Keratinocyte (primary cell): ENCODE results near the gene TSPAN18. TPM values are rescaled to one million over a fixed set of nuclear protein-coding genes. Genes with fewer than 3 reads are reported as not detected.

Experiments used
- DNase-seq: peaks from one replicate; pipeline ENCODE4 v3.0.0-alpha.2; 2011; ENCODE audit warnings: low read depth, missing footprints, low spot score
- FAIRE-seq: peaks from 2 replicates; lab custom pipeline; 2011; peaks lifted over from hg19 to GRCh38; lab: Jason Lieb, UNC
- H2AFZ ChIP-seq: 2 replicates; pipeline ENCODE4 v1.6.0; 2012; ENCODE audit warnings: low read length, control low read depth, inconsistent platforms; ENCODE audit not compliant: control insufficient read depth
- H3K27ac ChIP-seq: 2 replicates; pipeline ENCODE4 v1.5.1; 2011; ENCODE audit warnings: low read length; ENCODE audit not compliant: control insufficient read depth, insufficient read depth
- H3K27me3 ChIP-seq: 3 replicates; pipeline ENCODE4 v1.6.0; 2011; ENCODE audit warnings: low read length; ENCODE audit not compliant: control insufficient read depth, insufficient read depth; ENCODE audit errors: extremely low read depth
- H3K36me3 ChIP-seq, 2 experiments: 2 replicates in 1 of 2; 3 replicates in 1 of 2; pipeline ENCODE4 v1.5.1; 2011; ENCODE audit warnings: low read length in 2 of 2, mild to moderate bottlenecking in 1 of 2; ENCODE audit not compliant: control insufficient read depth in 2 of 2, insufficient read depth in 2 of 2; ENCODE audit errors: extremely low read depth in 1 of 2
- H3K4me1 ChIP-seq: 3 replicates; pipeline ENCODE4 v1.5.1; 2011; ENCODE audit warnings: low read length; ENCODE audit not compliant: control insufficient read depth, insufficient read depth; ENCODE audit errors: extremely low read depth
- H3K4me2 ChIP-seq: 3 replicates; pipeline ENCODE4 v1.6.0; 2011; ENCODE audit warnings: low read depth, low read length; ENCODE audit not compliant: control insufficient read depth, insufficient read depth; ENCODE audit errors: extremely low read depth
- H3K4me3 ChIP-seq, 3 experiments: fragments of 200-600 bp in 1 of 3; sonication (generic) in 1 of 3; 2 replicates in 2 of 3; 3 replicates in 1 of 3; pipeline ENCODE4 v1.5.1; 2011 to 2016; ENCODE audit warnings: low read length in 3 of 3, mild to moderate bottlenecking in 3 of 3, control low read depth in 2 of 3, inconsistent platforms in 1 of 3, low read depth in 1 of 3, mixed read lengths in 1 of 3, mixed run types in 1 of 3, moderate library complexity in 1 of 3; ENCODE audit not compliant: control insufficient read depth in 2 of 3, insufficient read depth in 2 of 3; ENCODE audit errors: extremely low read depth in 1 of 3
- H3K79me2 ChIP-seq: 2 replicates; pipeline ENCODE4 v1.6.0; 2012; ENCODE audit warnings: low read length; ENCODE audit not compliant: control insufficient read depth, insufficient read depth
- H3K9ac ChIP-seq: 3 replicates; pipeline ENCODE4 v1.6.0; 2011; ENCODE audit warnings: low read length; ENCODE audit not compliant: control insufficient read depth, insufficient read depth; ENCODE audit errors: extremely low read depth
- H3K9me1 ChIP-seq: 3 replicates; pipeline ENCODE4 v1.6.0; 2011; ENCODE audit warnings: low read length; ENCODE audit not compliant: control insufficient read depth, insufficient read depth; ENCODE audit errors: extremely low read depth
- H3K9me3 ChIP-seq: 2 replicates; pipeline ENCODE4 v1.5.1; 2012; ENCODE audit warnings: low read depth, low read length; ENCODE audit not compliant: control insufficient read depth
- H4K20me1 ChIP-seq: 3 replicates; pipeline ENCODE4 v1.6.0; 2011; ENCODE audit warnings: low read length; ENCODE audit not compliant: control insufficient read depth, insufficient read depth; ENCODE audit errors: extremely low read depth
- CTCF ChIP-seq, 3 experiments: IDR thresholded peaks in 1 of 3; conservative IDR thresholded peaks in 1 of 3; optimal IDR thresholded peaks in 1 of 3; 2 replicates in 2 of 3; 3 replicates in 1 of 3; pipeline versions ENCODE3 to v1.5.1; 2011; ENCODE audit warnings: low read length in 3 of 3, mild to moderate bottlenecking in 3 of 3, moderate library complexity in 2 of 3, control low read depth in 1 of 3, inconsistent platforms in 1 of 3; ENCODE audit not compliant: insufficient read depth in 2 of 3; ENCODE audit errors: extremely low read depth in 1 of 3
- EZH2 ChIP-seq: IDR thresholded peaks from one replicate; pipeline ENCODE4 v1.6.1; 2012; ENCODE audit warnings: inconsistent platforms, mild to moderate bottlenecking, low read length, moderate library complexity
- dilution Hi-C: fragments of 300-500 bp; cut with MboI; formaldehyde crosslinking; loops from one replicate; pipeline ENCODE4 v1.7.0; 2020; ENCODE audit warnings: low sequenced_read_pairs; ENCODE audit not compliant: extremely low pct_ligation_motif_present
- polyA plus RNA-seq, 5 experiments: library from polyadenylated mRNA; depleted of rRNA in 3 of 5; stranded (reverse) in 3 of 5; stranded (forward) in 1 of 5; unstranded in 1 of 5; fragments of >200 nt; gene quantifications; 1 replicate in 1 of 5; 2 replicates in 3 of 5; 3 replicates in 1 of 5; pipeline versions ENCODE4 v1.2.1 to v1.2.3, GENCODE V29; 2011 to 2012; ENCODE audit warnings: missing spikeins in 2 of 5, low read depth in 1 of 5, low replicate concordance in 1 of 5

The TSPAN18 gene
- polyA plus RNA-seq, 1 donor (not counting 4 experiments of a cell fraction or from before 2014, with no cell fraction given), result not detected

GRCh38 chr11:44833221-44833876 is 106.6 kb downstream of the TSPAN18 start:
- Histone ChIP-seq H3K36me3 (no peaks in the 10 kb centered on the region), H2AFZ (no peak overlapping the region), H3K4me3 (no peak overlapping the region), H3K4me2 (no peak overlapping the region), H3K27me3 (peaks cover 52% of the 10 kb centered on the region), H4K20me1 (no peaks in the 10 kb centered on the region), H3K9ac (no peak overlapping the region), H3K27ac (no peak overlapping the region), H3K4me1 (no peaks in the 10 kb centered on the region), H3K9me3 (no peaks in the 10 kb centered on the region), H3K9me1 (no peaks in the 10 kb centered on the region), H3K79me2 (no peaks in the 10 kb centered on the region)
- DNase-seq (no peak), FAIRE-seq (no peak)
- dilution Hi-C loops, result no loop called here
- TF ChIP-seq EZH2, result no peak
- no peak for TF ChIP-seq CTCF (optimal IDR thresholded peaks at IDR 0.05 in 1 of 3, IDR thresholded peaks at IDR 0.05 in 1 of 3, conservative IDR thresholded peaks at IDR 0.05 in 1 of 3; ENCODE audit: extremely low read depth in 1 of 3, insufficient read depth in 2 of 3, low read length in 3 of 3)

DNA sequence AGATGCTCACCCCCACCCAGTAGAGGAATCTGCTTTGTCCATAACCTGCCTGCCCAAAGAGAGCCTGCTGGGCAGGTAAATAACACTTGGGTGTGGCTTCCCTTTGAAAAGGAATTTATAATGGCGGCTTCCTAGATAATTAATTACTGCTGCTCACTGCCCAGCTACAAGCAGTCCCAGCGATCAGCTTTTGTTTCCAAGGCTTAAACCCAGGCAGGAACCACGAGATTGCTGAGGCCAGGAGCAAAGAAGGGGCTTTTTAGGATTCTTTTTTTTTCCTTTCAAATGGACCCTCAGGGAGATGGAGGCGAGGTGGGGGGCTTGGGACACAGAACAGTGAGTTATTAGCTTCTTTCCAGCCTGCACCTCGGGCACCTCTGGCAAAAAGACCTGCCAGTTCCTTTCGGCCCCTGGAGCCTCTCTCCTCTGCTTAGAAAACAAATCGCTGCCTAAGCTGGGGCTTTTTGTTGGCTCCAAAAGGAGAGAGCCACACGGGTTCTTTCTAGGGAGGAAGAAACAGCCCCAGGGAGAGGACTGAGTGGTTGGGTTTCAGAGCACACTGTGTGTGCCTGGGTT is 107.2 kb downstream of the TSPAN18 start:
- Histone ChIP-seq H3K27ac (no peak overlapping the region), H3K9ac (no peak overlapping the region), H3K9me1 (no peaks in the 10 kb centered on the region), H3K27me3 (peaks cover 54% of the 10 kb centered on the region), H3K4me2 (no peak overlapping the region), H3K9me3 (no peaks in the 10 kb centered on the region), H4K20me1 (no peaks in the 10 kb centered on the region), H2AFZ (no peak overlapping the region), H3K4me3 (no peak overlapping the region), H3K36me3 (no peaks in the 10 kb centered on the region), H3K79me2 (no peaks in the 10 kb centered on the region), H3K4me1 (no peaks in the 10 kb centered on the region)
- dilution Hi-C loops, result no loop called here
- FAIRE-seq (no peak), DNase-seq (no peak)
- TF ChIP-seq CTCF (optimal IDR thresholded peaks at IDR 0.05 in 1 of 3, IDR thresholded peaks at IDR 0.05 in 1 of 3, conservative IDR thresholded peaks at IDR 0.05 in 1 of 3; ENCODE audit: extremely low read depth in 1 of 3, insufficient read depth in 2 of 3, low read length in 3 of 3), result no peak
- TF ChIP-seq EZH2, result no peak
